NCI-H1105 treated with DMSO at 0.1 percent for 48 hours (cell line): ENCODE data around the gene FKBP1A.
A peak's percentile ranks its signal among the peaks of the same experiment; 100 is the strongest.
"Not testable (repeated sequence)": the region's sequence is repeated elsewhere in the genome, so short reads cannot be mapped to it uniquely, and the experiment has no call there.

ENCODE experiments used
- DNase-seq: peaks from one replicate; lab custom pipeline; 2025; lab: John Stamatoyannopoulos, UW

FKBP1A gene

DNA sequence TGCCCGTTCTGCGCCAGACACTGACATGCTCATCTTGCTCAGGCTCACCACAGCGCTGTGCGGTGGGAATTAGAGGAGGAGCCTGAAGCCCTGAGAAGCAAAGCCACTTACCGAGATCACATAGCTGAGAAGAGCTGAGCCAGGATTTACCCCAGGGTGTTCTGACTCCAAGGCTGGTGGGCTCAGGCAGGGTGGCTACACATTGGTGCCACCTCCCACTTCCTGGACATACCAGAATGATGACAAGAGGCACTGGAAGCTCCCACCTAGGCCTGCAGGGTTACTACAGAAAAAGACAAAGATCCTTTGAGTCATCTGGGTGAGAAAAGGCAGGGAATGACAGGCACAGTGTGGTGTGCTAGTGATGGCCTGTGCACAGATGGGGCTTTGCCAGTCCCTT is 24.4 kb upstream of the FKBP1A start:
- no peak for DNase-seq

DNA sequence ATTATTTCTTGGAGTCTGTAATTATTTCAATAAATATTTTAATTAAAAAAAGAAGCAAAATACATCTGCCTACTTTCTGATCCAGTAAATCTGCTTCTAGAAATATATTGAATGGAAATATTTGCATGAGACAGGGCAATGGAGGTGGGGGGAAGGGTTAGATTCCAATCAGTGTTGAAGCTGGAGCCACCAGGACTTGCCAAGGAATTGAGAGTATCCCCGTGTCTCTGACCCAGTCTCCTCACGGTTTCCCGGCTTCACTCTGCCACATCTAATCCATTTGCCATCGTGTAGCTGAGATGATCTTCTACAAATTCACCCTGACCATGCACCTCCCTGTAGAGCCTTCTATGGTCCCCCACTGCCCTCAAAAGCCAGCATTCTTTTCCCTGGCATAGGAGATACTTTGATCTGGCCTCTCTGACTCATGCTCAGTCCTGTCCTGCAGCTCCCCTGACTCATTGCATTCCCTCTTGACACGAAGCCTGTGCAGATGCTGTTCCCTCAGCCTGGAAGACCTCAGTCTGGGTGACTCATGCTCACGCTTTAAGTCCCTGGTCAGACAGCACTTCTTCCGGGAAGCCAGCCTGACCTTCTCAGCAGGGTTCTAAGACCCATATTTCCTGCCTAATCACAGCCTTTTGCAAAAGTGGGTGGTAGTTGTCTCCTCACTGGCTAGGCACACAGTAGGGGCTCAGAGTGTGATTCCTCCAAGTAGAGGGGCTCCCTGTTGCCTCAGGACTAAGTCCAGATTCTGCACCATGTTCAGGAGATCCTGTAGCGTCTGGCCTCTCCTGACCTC is 23.0 kb upstream of the FKBP1A start:
- DNase-seq: no peak

- DNase-seq: no peak
These were observed 22.1 kb upstream of the FKBP1A start for GRCh38 chr20:1414982-1415381.

GRCh38 chr20:1405801-1406200 is 12.9 kb upstream of the FKBP1A start:
- DNase-seq: no peak

DNA sequence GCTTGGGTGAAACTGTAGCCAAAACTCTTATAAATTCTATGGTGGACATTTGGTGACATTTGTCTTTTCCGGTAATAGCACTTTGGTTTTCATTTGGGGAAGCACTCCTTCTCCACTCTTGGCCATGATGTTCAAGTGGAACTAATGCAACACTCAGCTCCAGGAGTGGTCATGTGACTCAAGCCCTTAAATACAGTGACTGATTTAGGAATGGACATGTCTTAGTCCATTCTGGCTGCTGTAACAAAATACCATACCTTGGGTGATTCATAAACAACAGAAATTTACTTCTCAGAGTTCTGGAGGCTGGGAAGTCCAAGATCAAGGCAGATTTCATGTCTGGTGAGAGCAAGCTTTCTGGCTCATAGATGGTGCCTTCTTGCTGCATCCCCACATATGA is 10.8 kb upstream of the FKBP1A start:
- DNase-seq: no peak

- DNase-seq: no peak
These were observed 9.3 kb upstream of the FKBP1A start for GRCh38 chr20:1402149-1402548.

GRCh38 chr20:1401451-1401907 is 8.6 kb upstream of the FKBP1A start:
- DNase-seq: no peak

- DNase-seq: peak; percentile 44
These were observed 7.0 kb upstream of the FKBP1A start for GRCh38 chr20:1399678-1400366.

- DNase-seq: not testable (repeated sequence)
These were observed 5.3 kb upstream of the FKBP1A start for GRCh38 chr20:1398185-1398584.

GRCh38 chr20:1397710-1398109 is 4.9 kb upstream of the FKBP1A start:
- DNase-seq: no peak

DNA sequence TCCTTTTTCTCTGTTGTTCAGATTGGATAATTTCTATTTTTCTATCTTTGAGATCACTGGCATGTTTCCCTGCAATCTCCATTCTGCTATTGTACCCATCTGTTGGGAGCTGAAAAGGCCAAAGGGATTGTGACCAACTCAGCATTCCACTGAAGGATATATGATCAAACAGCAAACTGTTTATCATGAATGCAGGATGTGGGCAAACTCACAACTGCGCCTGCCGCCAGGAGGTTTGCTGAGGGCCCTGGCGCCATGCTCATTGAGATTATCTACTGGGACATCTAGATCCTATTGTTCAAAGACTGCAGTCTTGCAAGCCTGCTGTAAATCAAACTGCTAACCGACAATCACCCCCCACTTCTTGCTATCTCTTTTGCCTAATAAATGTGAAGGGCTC is 3.8 kb upstream of the FKBP1A start:
- no peak for DNase-seq

DNA sequence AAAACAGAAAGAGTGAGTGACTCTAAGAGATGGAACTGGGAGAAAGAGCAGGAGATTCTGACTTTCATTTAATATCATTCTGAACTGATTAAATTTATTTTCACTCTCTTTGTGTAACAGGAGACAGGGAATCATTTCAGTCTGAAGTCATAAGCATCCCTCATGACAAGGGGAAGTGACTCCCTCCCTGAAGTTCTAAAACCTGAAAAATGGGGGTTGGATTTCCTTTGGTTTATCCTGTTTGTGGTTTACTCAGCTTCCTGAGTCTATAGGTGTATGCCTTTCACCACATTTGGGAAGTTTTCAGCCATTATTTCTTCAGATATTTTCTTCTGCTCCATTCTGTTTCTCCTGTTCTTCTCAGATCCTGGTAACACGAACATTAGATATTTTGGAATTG is 3.4 kb upstream of the FKBP1A start:
- no peak for DNase-seq

GRCh38 chr20:1394686-1395085 is 1.8 kb upstream of the FKBP1A start:
- DNase-seq: no peak

GRCh38 chr20:1393507-1393882 is 641 bp upstream of the FKBP1A start:
- DNase-seq: no peak

DNA sequence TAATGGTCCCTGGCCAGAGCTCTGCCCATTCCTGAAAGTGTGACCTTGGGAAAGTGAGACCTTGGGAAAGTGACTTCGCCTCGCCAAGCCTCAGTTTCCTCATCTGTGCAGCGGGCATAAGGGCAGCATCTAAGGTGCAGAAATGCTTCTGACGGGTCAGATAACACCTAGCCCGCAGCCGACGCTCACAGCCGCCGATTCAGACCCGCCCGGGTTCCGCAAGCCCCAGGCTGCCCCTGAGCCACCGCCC is 486 bp downstream of the FKBP1A start:
- no peak for DNase-seq

DNA sequence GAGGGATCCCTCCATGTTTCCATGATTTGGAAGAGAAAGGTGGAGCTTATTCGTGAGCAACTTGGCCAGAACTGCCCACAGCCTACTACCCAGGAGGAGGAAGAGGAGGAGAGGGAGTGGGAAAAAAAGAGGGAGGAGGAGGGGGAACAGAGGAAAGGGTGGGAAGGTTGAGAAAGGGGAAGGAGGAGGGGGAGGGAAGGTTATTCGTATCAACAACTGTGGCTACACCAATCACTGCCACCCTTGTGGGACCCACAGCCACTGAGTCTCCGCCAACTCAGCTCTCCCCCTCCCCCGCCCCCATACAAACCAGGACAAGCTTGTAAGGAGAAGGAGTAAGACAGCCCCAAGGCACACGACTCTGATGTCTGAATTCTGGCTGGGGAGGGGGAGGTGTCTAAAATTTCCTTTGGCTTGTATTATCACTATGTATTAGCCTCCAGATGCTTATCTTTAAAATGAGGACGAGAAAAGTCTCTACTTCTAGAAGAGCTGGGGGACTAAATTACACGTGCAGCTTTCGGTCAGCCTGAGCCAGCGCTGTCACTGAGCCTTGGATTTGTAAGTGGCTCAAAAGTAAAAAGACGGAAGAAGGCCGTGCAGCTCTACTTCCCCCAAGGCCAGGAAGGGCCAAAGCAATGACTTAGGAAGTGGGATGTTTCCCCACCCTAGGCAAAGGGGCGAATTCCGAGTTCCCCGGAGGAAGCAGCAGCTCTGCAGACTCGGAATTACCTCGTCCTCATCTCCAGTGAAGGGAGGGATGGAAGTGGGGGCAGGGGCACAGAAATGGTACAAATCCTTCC is 1.0 kb downstream of the FKBP1A start:
- no peak for DNase-seq

- DNase-seq: no peak
These were observed 2.1 kb downstream of the FKBP1A start for GRCh38 chr20:1390581-1391403.

- DNase-seq: no peak
These were observed 2.9 kb downstream of the FKBP1A start for GRCh38 chr20:1389703-1390580.

DNA sequence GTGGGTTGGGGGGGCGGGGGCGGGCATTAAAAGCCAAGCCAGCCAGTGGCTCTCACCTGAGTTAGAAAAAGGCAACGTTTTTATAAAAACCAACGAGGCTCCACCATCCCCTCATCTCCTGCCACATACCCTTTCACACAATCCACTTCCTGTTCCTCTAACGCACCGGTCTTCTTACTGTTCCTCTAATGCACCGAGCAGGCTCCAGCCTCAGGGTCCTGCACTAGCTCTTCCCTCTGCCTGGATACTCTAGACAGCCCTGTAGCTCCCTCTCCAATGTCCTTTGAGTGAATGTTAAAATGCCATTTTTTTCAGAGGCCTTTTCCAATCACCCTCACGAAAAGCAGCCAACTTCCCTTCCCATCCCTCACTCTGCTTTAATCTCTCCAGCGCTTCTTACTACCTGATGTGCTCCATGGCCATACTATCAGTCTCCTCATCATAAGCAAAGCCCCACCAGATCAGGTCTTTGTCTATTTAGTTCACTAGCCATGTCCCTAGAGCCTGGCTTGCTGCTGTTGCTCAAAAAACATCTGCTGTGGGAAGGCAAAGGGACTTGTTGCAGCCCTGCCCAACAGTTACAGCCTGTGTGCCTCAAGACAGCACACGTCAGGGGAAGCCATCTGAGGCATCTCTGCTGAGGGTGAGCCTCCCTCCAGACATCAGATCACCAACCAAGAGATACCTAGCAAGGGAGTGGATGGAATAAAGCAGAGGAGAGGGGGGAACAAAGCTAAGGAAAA is 3.9 kb downstream of the FKBP1A start:
- DNase-seq: no peak

DNA sequence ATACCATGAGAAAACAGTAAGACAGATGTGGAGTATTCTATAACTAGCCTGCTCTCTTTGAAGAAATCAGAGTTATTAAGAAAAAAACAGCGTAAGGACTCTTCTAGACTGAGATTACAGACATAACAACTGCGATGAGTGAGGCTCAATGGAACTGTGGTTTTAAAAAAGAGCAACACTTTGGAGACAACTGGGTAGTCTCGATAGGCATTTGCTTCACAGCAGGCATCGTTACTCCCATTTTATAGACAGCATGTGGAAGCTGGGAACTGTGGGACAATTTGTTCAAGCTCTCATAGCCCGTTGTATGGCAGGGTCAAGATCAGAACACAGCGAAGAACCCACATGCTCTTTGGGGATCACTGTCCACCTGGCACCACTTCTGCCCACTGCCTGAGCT is 4.6 kb downstream of the FKBP1A start:
- no peak for DNase-seq

DNA sequence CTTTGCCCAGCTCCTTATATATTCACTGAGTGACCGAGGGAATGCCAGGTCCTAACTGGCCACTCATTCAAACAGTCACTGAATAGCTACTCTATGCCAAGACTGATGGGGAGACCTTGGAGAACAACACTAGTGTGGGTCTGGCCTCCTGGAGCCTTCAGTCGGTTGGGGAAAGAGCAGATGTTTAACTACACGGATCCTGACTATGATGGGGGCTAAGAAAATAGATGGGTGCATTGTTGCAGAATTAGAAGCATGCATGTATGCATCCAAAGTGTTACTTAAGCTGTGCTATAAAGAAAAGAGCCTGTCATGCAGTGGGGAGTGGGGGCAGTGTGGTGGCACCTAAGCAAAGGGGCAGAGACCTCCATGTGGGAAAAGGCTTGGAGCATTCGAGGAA is 6.5 kb downstream of the FKBP1A start:
- no peak for DNase-seq
